IMR-90 (cell line): ENCODE measurements around the gene SIGLEC14. TPM values are rescaled to one million over a fixed set of nuclear protein-coding genes. Genes with fewer than 3 reads are reported as not detected.

ENCODE experiments used
- ATAC-seq: fragments of 200-7000 bp; cut with Tn5 transposase; 2 replicates; pipeline ENCODE4 v1.9.1; 2020; ENCODE audit warnings: low read depth, mild to moderate bottlenecking, moderate library complexity
- BruUV-seq: library from RNA; stranded (reverse); fragments of 400-500 nt; replicated peaks from 2 replicates; lab custom pipeline; 2021; lab: Mats Ljungman, UMichigan
- CTCF ChIA-PET: fragments of 300-600 bp; formaldehyde crosslinking; extraction: SDS; loops from one replicate; lab custom pipeline; 2021; ENCODE audit warnings: antibody characterized with exemption; lab: Yijun Ruan, JAX
- POLR2A ChIA-PET: fragments of 300-600 bp; sonication (Branson Sonifier 250); formaldehyde crosslinking; loops from one replicate; lab custom pipeline; 2022; ENCODE audit warnings: antibody characterized with exemption; ENCODE audit not compliant: unreplicated experiment; lab: Charles Lee
- DNase-seq: peaks from one replicate; pipeline ENCODE4 v3.0.0; 2013
- H2AFZ ChIP-seq: replicated peaks from 2 replicates; pipeline ENCODE3; 2013; ENCODE audit warnings: low read length, mild to moderate bottlenecking; ENCODE audit not compliant: poor library complexity
- H2AK5ac ChIP-seq: 2 replicates; pipeline ENCODE4 v1.6.1; 2013; ENCODE audit warnings: low read depth, low read length, inconsistent platforms
- H2AK9ac ChIP-seq: replicated peaks from 2 replicates; pipeline ENCODE3; 2013; ENCODE audit warnings: mild to moderate bottlenecking, low read depth, low read length, moderate library complexity; ENCODE audit not compliant: poor library complexity
- H2BK120ac ChIP-seq: 2 replicates; pipeline ENCODE4 v1.6.1; 2013; ENCODE audit warnings: low read depth, low read length, inconsistent platforms
- H2BK15ac ChIP-seq: 3 replicates; pipeline ENCODE4 v1.6.1; 2013; ENCODE audit warnings: low read depth, low read length, inconsistent platforms
- H2BK20ac ChIP-seq: 2 replicates; pipeline ENCODE4 v1.6.1; 2013; ENCODE audit warnings: low read depth, mild to moderate bottlenecking, inconsistent platforms, low read length, moderate library complexity
- H2BK5ac ChIP-seq: 2 replicates; pipeline ENCODE4 v1.6.1; 2013; ENCODE audit warnings: mild to moderate bottlenecking, low read depth, low read length, inconsistent platforms; ENCODE audit not compliant: poor library complexity, severe bottlenecking
- H3K14ac ChIP-seq: replicated peaks from 2 replicates; pipeline ENCODE4 v1.6.1; 2013; ENCODE audit warnings: low read depth, low read length, inconsistent platforms
- H3K18ac ChIP-seq: 2 replicates; pipeline ENCODE4 v1.6.1; 2013; ENCODE audit warnings: low read depth, low read length, control low read depth
- H3K23ac ChIP-seq: 2 replicates; pipeline ENCODE4 v1.6.1; 2013; ENCODE audit warnings: low read depth, low read length, inconsistent platforms
- H3K27ac ChIP-seq: 2 replicates; pipeline ENCODE4 v1.5.1; 2013; ENCODE audit warnings: mild to moderate bottlenecking, control low read depth, low read length; ENCODE audit not compliant: insufficient read depth
- H3K27me3 ChIP-seq: 2 replicates; pipeline ENCODE4 v1.6.1; 2013; ENCODE audit warnings: low read length; ENCODE audit not compliant: control insufficient read depth, insufficient read depth
- H3K36me3 ChIP-seq: 2 replicates; pipeline ENCODE4 v1.6.1; 2013; ENCODE audit warnings: low read length, mixed read lengths; ENCODE audit not compliant: control insufficient read depth, insufficient read depth
- H3K4ac ChIP-seq: 2 replicates; pipeline ENCODE4 v1.6.1; 2013; ENCODE audit warnings: low read depth, low read length, inconsistent platforms
- H3K4me1 ChIP-seq: 2 replicates; pipeline ENCODE4 v1.6.1; 2013; ENCODE audit warnings: low read length, mixed read lengths; ENCODE audit not compliant: control insufficient read depth, insufficient read depth
- H3K4me2 ChIP-seq: 2 replicates; pipeline ENCODE4 v1.6.1; 2013; ENCODE audit warnings: low read depth, mild to moderate bottlenecking, control low read depth, low read length, moderate library complexity
- H3K4me3 ChIP-seq: 2 replicates; pipeline ENCODE4 v1.5.1; 2013; ENCODE audit warnings: low read depth, mild to moderate bottlenecking, control low read depth, low read length, moderate library complexity; ENCODE audit not compliant: insufficient read depth
- H3K56ac ChIP-seq: 2 replicates; pipeline ENCODE4 v1.6.1; 2013; ENCODE audit warnings: low read length, inconsistent platforms; ENCODE audit not compliant: insufficient read depth; ENCODE audit errors: extremely low read depth
- H3K79me1 ChIP-seq, 2 experiments: 2 replicates each; pipeline ENCODE4 v1.6.1; 2013; ENCODE audit warnings: low read length in 2 of 2, inconsistent platforms in 1 of 2, low read depth in 1 of 2
- H3K9ac ChIP-seq: 2 replicates; pipeline ENCODE4 v1.6.1; 2013; ENCODE audit warnings: low read depth, low read length, control low read depth
- H3K9me1 ChIP-seq: 2 replicates; pipeline ENCODE4 v1.6.1; 2013; ENCODE audit warnings: low read length, inconsistent platforms; ENCODE audit not compliant: insufficient read depth
- H3K9me3 ChIP-seq: 2 replicates; pipeline ENCODE4 v1.6.1; 2013; ENCODE audit warnings: low read length; ENCODE audit not compliant: control insufficient read depth, insufficient read depth
- H4K20me1 ChIP-seq: 2 replicates; pipeline ENCODE4 v1.6.1; 2013; ENCODE audit warnings: low read length, inconsistent platforms; ENCODE audit not compliant: insufficient read depth
- H4K5ac ChIP-seq: 2 replicates; pipeline ENCODE4 v1.6.1; 2013; ENCODE audit warnings: mild to moderate bottlenecking, low read depth, low read length, control low read depth
- H4K8ac ChIP-seq, 2 experiments: 2 replicates each; pipeline ENCODE4 v1.6.1; 2013; ENCODE audit warnings: low read depth in 2 of 2, low read length in 2 of 2, control low read depth in 1 of 2, inconsistent platforms in 1 of 2
- H4K91ac ChIP-seq: 2 replicates; pipeline ENCODE4 v1.6.1; 2013; ENCODE audit warnings: low read depth, low read length, inconsistent platforms; ENCODE audit not compliant: insufficient read depth
- BHLHE40 ChIP-seq: fragments of 150-350 bp; IDR thresholded peaks from 2 replicates; pipeline ENCODE4 v1.6.1; 2016; ENCODE audit warnings: mild to moderate bottlenecking, low read depth, low read length
- ELK1 ChIP-seq: fragments of 150-350 bp; IDR thresholded peaks from 2 replicates; pipeline ENCODE4 v1.6.1; 2016; ENCODE audit warnings: low read depth, mild to moderate bottlenecking, low read length, moderate library complexity, borderline replicate concordance
- NFE2L2 ChIP-seq: fragments of 150-350 bp; IDR thresholded peaks from 2 replicates; pipeline ENCODE4 v1.6.1; 2016; ENCODE audit warnings: low read depth, mild to moderate bottlenecking, low read length
- RAD21 ChIP-seq: IDR thresholded peaks from 2 replicates; pipeline ENCODE4 v1.6.1; 2012; ENCODE audit warnings: low read length, improper control_type of control experiment
- RFX5 ChIP-seq: IDR thresholded peaks from 2 replicates; pipeline ENCODE4 v1.8.0; 2012; ENCODE audit warnings: low read depth, mild to moderate bottlenecking, low read length, moderate library complexity
- WGBS, 2 experiments: methylation state at CpG; one replicate each; pipeline versions ENCODE4 v1.1.5 to v1.1.7; 2013; ENCODE audit warnings: missing lambda C conversion rate in 2 of 2; ENCODE audit not compliant: insufficient read length in 1 of 2; ENCODE audit errors: extremely low coverage in 2 of 2; 5-methylcytosine and 5-hydroxymethylcytosine counted together
- dilution Hi-C: fragments of 300-500 bp; cut with HindIII; formaldehyde crosslinking; loops from one replicate; pipeline ENCODE4 v1.14.3; 2018; ENCODE audit warnings: low sequenced_read_pairs; ENCODE audit not compliant: unreplicated experiment
- in situ Hi-C: fragments of 300-500 bp; cut with MboI; formaldehyde crosslinking; loops from 3 replicates; pipeline ENCODE4 v1.14.3; 2019; ENCODE audit warnings: low sequenced_read_pairs, inconsistent platforms, mixed read lengths
- intact Hi-C: fragments of 100-400 bp; cut with micrococcal nuclease; formaldehyde crosslinking; loops from 2 replicates; pipeline ENCODE4 v1.10.0; 2022
- polyA plus RNA-seq, 3 experiments: library from polyadenylated mRNA; depleted of rRNA; stranded (reverse); fragments of >200 nt; gene quantifications; 2 replicates each; pipeline ENCODE4 v1.2.3, GENCODE V29; 2012; ENCODE audit warnings: low replicate concordance in 1 of 3
- total RNA-seq: library from RNA; depleted of rRNA; stranded (reverse); fragments of >200 nt; gene quantifications from 2 replicates; pipeline ENCODE4 v1.2.3, GENCODE V29; 2012

The SIGLEC14 gene
- total and polyA plus RNA-seq, 2 of the 4 experiments (the other 2 are of a cell fraction), result not detected

- H2AK9ac ChIP-seq, result no peak overlapping the region
- no peak overlapping the region for H3K4me2 ChIP-seq
- BruUV-seq, result no TSS peak
- H3K4ac ChIP-seq, result no peak overlapping the region
- H3K79me1 ChIP-seq, result no peaks in the 10 kb centered on the region
- no peak overlapping the region for H2BK5ac ChIP-seq
- no peak overlapping the region for H3K56ac ChIP-seq
- ATAC-seq, result no peak
- CTCF ChIA-PET, result no interaction called here
- H3K4me1 ChIP-seq, result no peaks in the 10 kb centered on the region
- dilution Hi-C loops, result no loop called here
- H3K36me3 ChIP-seq, result no peaks in the 10 kb centered on the region
- no peak overlapping the region for H3K27ac ChIP-seq
- no peak overlapping the region for H3K18ac ChIP-seq
- no peaks in the 10 kb centered on the region for H3K9me3 ChIP-seq
- H2AFZ ChIP-seq, result no peak overlapping the region
- H2BK15ac ChIP-seq, result no peak overlapping the region
- no peak overlapping the region for H4K91ac ChIP-seq
- intact Hi-C loops, result loop anchor here (2.0 kb wide), 1 partner anchor 115 kb away; no protein-coding TSS in a partner anchor
- no peaks in the 10 kb centered on the region for H3K27me3 ChIP-seq
- H4K20me1 ChIP-seq, result no peaks in the 10 kb centered on the region
- in situ Hi-C loops, result loop anchor here (10.0 kb wide), 1 partner anchor 111 kb away; no protein-coding TSS in a partner anchor
- H3K14ac ChIP-seq, result no peak overlapping the region
- H3K9ac ChIP-seq, result no peak overlapping the region
- H3K4me3 ChIP-seq, result no peak overlapping the region
- POLR2A ChIA-PET, result no interaction called here
- no peak overlapping the region for H3K23ac ChIP-seq
- H2BK120ac ChIP-seq, result no peak overlapping the region
- no peak for DNase-seq
- no peak overlapping the region for H2BK20ac ChIP-seq
- no peak for TF ChIP-seq RFX5
- TF ChIP-seq NFE2L2, result no peak
- no peak for TF ChIP-seq ELK1
- no peak for TF ChIP-seq BHLHE40
- no peak for TF ChIP-seq RAD21
- H3K9me1 ChIP-seq, result no peaks in the 10 kb centered on the region
- no peak overlapping the region for H4K5ac ChIP-seq
- no CpG with 5 or more reads among the region's 1 CpG for WGBS, 2 experiments
- no peak overlapping the region for H2AK5ac ChIP-seq
- no peak overlapping the region for H4K8ac ChIP-seq
Measured at GRCh38 chr19:51664131-51664530, 17.5 kb upstream of the SIGLEC14 start.
